Stimulated activated CD4-positive, alpha-beta T cell treated with anti-CD3 and anti-CD28 coated beads, Interleukin-1b, Interleukin-23, amount 100 ng/mL, for 48 hours (primary cell): ENCODE data around the gene FPGS.
"Not testable (repeated sequence)": the region's sequence is repeated elsewhere in the genome, so short reads cannot be mapped to it uniquely, and the experiment has no call there.

Experiments
- DNase-seq: peaks from one replicate; pipeline ENCODE4 v3.0.0-alpha.2; 2020

FPGS gene

DNA sequence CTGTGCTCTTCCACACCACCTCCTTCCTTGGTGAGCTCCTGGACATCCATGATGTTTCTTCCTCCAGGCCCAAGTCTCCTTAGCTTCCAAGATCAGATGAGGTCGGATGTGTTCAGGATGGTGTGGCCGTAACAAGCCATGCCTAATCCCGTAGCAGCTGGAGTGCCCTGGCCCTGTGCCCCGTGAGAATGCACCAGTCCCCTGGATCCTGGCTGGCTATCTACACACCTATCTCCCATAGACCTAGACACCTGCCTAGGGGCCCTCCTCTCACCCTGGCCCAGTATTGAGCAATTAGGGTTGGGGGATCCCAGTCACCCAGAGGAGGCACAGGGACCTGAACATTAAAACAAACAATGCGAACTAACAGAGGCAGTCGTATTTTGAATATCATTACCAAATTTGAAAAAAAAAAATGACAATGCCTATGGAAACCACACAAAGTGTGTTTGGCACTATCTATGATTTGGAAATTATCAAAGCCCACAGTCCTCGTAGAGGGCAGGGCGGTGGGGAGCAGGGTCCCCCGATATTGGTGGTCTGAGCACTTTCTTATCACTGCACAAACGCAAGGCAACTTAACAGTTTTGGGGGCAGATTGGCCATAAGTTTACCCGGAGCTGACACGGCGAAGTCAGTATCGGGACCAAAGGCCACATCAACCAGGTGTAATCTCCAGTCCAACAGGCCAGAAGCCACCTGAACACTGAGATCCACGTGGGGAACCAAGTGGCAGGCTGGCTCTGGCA is 38.6 kb downstream of the FPGS start:
- no peak for DNase-seq

DNA sequence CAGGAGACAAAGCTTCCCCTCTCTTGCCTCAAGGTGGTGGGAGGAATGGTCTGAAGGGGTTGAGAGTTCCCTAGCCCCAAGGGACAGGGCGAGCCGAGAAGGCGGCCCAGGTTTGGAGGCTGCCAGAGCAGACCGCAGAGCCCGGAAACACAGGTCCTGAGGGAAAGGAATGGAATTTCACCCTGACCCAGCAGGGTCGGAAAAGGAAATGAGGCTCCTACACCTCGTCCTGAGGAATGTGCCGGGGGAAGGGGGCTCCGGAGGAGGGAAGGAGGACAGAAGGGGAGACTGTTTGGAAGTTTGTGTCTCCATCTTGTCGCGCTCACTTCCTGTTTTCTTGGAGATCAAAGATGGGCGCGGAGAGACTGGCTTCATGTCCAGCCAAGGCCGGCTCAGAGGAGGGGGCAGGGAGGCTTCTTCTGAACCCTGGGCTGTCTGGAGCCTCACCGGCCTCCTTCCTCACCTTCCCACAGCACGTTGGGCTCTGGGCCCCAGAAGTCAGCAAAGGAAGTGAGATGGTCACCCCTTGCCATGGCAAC is 42.2 kb downstream of the FPGS start:
- no peak for DNase-seq

DNA sequence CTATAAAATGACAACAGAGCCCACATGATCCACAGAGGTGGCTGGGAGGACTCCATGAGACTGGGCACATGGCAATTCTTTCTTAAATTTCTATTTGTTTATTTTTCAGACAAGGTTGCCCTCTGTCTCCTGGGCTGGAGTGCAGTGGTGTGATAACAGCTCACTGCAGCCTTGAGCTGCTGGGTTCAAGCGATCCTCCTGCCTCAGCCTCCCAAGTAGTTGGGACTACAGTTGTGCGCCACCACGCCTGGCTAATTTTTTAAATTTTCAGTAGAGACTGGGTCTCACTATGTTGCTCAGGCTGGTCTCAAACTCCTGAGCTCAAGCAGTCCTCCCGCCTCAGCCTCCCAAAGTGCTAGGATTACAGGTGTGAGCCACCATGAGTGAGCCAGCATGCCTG is 42.9 kb downstream of the FPGS start:
- not testable (repeated sequence) for DNase-seq

DNA sequence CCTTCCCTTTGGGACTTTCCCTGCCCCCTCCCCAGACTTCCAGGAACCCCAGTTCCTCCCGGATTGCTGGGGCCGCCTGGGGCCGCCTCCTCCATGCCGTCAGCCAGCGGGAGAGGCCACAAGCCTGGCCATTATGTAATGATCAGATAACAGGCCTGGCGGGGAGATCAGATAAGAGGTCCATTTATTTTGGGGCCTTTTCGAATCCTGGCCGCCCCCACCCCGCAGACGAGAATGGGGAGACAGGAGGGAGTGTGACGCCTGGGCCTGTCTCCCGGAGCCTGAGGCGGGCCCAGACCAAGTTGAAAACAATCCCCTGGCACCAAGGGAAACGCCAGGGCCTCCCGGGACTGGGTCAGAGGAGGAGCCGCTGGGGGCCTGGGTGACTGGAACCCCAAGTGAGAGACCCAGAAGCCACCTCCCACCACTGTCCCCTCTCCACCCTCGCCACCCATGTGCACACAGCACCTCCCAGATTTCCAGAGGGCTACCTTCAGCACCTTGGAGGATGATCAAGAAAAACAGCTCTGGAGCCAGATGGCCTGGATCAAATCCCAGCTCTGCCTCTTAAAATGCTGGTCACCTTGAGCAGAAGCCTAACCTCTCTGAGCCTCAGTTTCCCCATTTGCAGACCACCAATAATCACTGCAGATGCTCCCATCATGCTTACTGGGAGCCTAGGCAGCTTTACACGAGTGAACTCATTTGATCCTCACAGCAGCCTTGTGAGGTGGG is 43.9 kb downstream of the FPGS start:
- DNase-seq: no peak

DNA sequence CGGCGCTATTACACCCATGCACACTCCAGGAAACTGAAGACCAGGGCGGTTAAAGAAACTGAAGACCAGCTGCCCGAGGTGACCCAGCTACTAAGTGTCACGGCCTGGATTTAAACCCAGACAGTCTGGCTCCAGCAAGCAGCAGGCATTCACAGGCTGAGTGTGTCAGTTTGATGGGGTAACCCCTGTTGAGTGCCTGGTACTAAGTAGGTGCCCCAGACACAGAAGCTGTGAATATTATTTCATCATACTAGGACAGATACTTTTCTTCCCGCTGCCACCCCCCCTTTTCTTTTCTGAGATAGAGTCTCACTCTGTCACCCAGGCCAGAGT is 44.5 kb downstream of the FPGS start:
- DNase-seq: no peak

DNA sequence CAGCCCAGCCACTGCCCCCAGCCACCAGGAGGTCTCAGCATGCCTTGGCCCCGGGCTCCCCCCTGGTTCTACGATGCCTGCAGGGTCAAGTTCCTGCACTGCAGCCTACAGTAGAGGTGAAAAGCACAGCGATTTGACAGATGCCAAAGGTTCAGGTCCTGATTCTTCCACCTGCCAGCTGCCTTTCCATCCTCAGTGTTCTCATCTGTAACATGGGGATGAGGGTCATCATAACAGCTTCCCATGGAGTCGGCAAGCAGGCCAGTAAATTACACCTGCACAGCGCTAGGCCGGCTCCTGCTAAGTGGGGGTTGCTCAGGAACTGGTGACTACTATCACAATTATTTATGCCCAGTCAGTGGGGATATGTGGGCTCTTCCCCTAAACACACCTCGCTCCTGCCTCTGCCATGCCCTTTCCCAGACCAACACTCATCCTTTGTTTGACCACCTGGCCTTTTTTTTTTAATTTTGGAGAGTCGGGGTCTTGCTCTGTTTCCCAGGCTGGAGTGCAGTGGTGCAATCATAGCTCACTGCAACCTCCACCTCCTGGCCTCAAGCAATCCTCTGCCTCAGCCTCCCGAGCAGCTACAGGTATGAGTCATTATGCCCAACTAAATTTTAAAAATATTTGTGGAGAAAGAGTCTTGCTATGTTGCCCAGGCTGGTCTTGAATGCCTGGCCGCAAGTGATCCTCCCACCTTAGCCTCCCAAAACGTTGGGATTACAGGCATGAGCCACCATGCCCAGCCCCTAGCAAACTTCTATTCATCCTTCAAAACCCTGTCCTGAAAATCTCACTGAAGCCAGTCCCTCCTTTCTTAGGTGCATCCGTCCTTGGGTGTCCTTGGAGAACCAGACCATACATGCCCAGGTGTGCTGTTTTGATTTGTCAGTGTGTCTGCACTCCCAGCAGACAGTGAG is 45.4 kb downstream of the FPGS start:
- DNase-seq: no peak

DNA sequence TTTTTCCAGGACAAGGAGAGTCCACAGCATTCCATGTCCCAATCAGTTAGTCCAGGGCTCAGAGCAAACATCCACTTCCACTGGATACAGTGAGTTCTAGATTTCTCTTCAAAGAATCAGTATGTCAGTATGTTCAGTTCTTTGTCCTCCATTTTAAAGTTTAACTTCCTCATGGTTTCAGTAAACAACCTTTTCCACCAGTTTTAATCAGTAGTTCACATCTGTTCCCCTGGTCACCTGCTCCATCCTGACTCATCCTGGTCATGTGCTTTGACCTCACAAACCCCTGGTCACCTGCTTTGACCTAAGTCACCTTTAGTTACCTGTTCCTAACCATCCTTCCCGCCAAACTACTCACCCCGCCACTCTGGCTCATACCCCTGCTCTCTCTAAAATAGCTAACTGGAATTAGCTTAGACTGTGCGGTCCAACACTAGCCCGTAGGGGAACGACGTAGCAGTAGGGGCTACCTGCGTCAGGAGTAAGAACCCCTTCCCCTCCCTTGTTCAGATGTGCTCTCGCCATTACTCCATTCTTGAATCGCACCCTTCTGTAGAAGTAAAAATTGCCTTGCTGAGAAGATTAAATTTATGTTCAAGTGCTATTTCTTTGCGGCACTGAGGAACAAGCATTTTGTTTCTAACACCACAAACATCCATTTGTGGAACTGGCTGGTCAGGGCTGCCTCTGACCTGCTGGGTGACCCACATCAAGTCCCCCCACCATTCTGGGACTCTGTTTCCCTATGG is 46.2 kb downstream of the FPGS start:
- DNase-seq: no peak

DNA sequence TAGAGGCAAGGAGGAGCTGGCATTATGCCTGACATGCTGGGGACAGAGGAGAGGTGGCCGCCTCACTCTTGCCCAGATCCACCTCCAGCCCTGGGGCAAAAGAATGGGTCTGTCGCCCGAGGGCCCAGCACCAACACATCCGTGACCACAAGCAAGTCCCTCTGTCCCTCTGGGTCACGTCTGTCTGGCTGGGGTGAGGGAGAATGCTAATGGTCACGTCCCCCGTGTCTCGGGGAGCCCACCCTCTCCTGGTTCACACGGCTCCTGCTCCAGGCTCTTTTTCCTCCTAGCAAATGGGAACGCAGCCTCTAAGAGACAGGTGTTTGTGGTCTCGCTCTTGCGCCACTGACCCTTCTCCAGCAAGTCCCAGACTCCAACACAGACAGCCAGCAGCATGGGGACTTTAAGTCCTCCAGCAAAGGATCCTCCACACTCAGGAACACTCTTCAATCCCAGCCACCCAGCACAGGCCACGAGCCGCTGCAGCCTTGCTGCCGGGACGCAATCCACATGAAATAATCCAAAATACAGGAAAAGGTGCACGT is 47.7 kb downstream of the FPGS start:
- no peak for DNase-seq

DNA sequence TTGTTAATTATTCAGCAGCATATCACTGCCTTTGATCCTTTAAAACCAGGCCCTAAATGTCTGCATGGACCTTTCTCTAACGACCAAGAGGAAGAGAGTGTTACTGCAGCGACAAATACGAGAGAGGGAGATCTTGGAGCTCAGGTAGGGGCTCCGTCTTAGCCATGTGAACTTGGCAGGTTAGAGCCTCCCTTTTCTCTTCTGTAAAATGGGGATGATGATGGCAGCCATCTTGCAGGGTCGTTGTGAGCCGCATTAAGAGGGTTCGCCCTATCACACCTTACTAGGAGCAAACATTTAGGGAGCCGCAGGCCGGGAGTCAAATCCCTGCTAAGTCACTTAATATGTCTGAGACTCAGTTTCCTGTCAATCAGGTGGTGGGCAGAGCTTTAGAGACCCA is 50.1 kb downstream of the FPGS start:
- DNase-seq: no peak

DNA sequence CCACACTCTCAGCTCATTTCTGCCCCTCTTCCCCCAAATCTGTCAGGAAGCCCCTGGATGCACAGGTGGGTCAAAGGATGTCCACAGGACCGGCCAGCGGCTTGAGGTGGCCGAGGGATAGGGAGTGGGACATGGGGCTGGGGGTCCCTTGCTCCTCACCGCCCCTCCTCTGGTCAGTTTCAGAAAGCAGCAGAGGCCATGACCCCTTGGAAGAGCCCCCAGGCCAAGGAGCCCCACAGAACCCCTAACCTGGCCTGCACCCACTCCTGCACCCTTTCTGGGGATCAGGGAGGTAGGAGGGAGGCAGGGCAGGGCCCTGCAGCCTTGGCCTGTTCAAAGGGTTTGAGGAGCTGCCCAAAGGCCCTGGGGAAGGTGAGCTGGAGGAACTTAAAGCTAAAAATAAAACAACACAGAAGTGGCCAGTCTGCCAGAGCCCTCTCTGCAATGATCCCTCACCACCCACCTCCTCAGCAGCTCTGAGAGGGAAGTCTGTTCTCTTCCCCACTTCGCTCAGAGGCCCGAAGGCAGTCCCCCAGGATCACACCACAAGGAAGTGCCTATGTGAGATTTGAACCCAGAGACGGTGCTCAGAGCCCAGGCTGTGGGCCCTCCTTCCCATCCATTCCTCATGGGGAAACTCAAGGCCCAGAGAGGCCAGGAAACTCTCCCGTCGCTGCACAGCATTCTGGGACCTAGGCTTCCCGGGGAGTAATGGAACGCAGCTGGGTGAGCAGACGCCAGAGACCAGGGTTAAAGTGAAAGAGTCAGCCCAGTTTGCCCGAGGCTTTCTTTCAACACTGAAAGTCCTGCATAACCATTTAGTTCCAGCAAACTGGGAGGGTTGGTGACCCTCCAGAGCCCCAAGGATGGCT is 50.9 kb downstream of the FPGS start:
- no peak for DNase-seq

DNA sequence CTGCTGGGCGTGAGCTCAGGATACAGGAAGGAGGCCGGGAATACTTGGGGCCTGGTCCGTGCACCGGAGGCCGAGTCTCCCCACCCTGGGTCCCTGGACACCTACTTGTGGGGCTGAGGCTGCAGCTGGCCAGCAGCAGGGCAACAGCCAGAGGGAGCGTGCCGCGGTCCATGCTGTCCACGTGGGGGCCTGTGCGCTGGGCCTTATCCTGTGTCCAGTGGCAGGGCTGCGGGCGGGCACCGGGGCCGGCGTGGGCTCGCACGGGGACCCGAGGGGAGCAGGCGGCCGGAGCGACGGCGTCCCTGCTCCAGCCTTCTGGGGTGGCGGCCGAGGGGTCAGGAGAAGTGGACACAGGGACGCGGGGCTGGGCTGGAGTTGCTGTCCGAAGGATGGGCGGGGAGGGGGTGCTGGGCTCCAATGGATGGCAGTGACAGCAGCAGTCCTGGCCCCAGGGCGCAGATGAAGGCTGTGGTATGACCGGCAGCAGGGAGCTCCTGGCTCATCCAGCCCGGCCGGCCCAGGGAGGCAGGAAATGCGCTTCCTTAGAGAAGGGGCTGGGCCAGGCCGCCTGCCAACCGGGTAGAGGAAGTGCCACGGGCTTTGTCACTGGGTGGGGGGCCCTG is 51.6 kb downstream of the FPGS start, which contains the start of gene ENG:
Gene ENG, minus strand, starts transcription at position 475 of the 623 bp plus-strand sequence. Its CDS starts 303 bp downstream, at position 172.
- peak; percentile 23 for DNase-seq

DNA sequence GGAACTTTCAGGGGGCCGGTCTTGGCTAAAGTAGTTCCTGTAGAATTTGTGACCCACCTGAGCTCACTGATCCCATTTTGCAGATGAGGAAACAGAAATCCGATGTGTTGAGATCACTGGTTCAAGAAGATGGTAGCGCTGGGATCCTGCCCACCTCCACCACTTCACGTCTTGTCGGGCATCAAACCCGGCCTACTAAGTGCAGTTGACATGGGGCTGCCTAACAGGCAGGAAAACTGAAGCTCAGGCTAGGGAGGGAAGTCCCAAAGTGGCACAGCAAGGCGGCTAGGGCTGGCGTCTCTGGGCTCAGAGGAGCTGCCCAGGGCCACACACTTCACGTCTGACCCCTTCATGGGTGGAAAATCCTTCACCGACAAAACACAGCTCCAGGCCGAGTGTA is 52.3 kb downstream of the FPGS start:
- no peak for DNase-seq

DNA sequence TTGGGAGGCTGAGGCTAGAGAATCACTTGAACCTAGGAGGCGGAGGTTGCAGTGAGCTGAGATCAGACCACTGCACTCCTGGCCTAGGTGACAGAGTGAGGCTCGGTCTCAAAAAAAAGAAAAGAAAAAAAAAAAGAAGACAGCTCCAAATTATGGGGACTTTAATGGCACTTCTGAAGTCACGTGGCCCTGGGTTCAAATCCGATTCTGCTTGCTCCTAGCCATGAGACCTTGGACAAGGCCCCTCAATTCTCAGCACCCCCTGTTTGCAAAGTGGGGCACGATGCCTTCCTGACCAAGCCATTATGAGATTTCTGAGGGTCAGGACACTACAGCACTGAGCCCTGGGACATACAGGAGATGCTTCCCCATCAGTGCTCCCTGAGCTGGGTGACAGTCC is 52.8 kb downstream of the FPGS start:
- no peak for DNase-seq

DNA sequence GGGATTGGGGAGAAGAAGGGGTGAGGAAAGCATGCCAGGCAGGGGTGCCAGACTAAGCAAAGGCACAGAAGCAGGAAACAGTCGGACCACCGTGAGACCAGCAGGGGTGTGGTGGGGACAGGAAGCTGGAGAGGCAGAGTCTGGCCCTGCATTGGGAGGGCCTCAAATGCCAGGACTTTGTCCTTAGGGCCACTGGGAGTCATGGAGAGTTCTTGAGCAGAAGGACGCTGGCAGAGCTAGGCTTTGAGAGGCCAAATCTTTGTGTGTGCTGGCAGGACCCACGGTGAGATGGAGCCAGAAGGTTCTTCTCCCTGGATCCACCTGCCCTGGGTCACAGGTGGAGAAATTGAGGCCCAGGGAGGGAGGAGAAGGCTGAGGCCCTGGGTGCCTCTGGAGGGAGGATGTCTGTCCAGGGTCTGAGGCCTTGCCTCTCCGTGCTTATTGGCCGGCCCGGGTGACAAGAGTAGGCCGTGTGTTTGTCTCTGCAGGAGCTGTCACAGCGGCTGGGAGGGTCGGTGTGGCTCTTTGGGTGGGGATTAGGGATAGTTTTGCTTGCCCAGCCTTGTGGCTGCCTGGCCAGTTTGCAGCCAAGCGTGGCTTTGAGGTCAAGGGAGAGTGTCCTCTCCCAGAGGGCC is 53.5 kb downstream of the FPGS start:
- DNase-seq: no peak

DNA sequence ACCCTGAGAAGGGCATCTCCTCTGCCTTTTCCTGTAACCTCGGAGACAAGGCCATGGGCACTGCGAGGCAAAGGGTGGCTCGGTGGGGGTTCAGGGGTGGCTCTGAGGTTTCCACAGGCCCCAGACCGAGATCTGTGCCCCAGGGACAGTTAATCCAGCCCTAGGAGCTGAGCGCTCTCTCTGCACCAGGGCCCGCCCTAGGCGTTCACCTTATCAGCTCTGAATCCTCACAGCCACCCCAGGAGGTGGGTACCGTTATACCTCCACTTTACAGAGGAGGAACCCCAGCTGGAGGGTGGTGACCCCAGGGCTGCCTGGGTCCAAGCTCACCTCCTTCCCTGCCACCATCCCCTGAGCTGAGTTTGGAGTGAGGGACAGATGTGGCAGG is 54.0 kb downstream of the FPGS start:
- DNase-seq: no peak

DNA sequence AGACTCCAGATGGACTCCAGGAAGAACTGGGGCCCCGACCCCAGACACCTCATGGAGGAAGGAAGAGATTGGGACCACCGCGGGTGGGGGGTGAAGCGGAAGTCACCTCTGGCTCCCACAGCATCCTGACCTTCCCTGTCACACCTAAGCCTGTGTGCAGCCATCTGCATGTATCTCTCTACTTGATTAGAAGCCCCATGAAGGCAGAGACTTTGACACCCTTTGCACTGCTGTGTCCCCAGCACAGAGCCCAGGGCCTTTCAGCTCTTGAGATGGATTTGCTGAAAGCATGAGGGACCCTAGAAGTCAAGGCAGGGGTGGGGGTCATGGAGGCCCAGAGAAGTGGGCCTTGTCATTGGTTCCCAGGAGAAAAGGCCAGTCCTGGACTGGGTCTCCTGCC is 54.6 kb downstream of the FPGS start:
- no peak for DNase-seq

DNA sequence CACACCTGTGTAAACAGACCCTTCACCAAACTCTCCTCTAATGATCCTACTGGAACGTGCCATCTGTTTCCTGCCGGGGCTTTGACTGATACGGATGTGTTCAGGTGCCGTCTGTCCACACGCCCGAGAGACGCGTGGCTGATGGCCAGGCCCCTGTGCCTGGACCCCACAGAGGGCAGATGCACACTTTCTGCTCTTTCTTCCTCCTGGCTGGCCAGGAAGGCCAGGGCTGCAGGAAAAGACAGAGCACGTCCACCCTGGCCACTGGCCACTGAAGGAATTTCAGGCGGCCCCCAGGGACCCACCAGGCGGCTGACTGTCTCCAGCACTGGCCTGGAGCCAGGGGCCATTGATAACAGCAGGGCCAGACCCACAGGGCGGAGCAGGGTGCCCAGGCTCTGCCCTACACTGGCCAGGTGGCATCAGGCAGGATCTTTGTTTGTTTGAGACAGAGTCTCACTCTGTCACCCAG is 55.4 kb downstream of the FPGS start:
- DNase-seq: no peak

DNA sequence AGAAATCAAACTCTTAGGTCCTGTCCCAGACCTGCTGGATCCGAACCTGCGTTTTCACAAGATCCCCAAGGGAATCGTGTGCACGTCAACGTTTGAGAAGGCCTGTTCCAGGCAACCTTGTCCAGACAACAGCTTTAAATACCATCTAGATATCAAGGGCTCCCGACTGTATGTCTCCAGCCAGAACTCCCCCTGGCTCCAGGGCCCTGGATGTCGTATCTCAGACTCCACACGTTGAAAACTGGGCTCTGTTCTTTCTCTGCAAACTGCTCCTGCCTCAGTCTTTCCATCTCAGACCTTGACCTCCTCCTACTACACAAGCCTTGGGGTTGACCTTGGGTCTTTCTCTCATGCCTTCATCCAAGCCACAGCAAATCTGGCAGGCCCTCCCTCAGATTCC is 57.6 kb downstream of the FPGS start:
- no peak for DNase-seq

DNA sequence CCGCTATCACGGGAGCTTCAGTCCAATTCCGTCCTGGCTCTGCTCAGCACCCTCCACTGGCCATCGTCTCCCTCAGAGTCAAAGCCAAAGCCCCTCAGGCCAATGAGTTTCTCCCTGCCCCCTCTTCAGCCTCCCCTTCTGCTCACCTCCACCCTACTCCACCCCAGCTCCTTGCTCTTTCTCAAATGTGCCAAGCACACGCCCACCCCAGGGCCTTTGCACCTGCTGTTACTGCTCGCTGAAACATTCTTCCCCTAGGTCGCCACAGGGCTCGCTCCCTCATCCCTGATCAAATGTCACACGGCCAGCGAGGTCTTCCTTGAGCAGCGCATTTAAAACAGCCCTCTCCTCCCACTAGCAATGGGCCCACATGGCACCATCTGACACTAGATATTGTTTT is 58.1 kb downstream of the FPGS start:
- no peak for DNase-seq
